LNCAP (cell line): ENCODE results near the gene EEFSEC.

Source experiments
- CTCF ChIP-seq: fragments of 450-650 bp; IDR thresholded peaks from 2 replicates; pipeline ENCODE4 v1.5.1; 2017; ENCODE audit warnings: mild to moderate bottlenecking

The EEFSEC gene

GRCh38 chr3:128173200-128173599, 19.9 kb downstream of the EEFSEC start:
- no peak for TF ChIP-seq CTCF

GRCh38 chr3:128173849-128174248, 20.6 kb downstream of the EEFSEC start:
- TF ChIP-seq CTCF: no peak

GRCh38 chr3:128174675-128175590, 21.7 kb downstream of the EEFSEC start:
- TF ChIP-seq CTCF: no peak

GRCh38 chr3:128175768-128176167, 22.5 kb downstream of the EEFSEC start:
- no peak for TF ChIP-seq CTCF

- TF ChIP-seq CTCF: no peak
Measured at GRCh38 chr3:128176276-128176833, 23.1 kb downstream of the EEFSEC start.

GRCh38 chr3:128177865-128178264, 24.6 kb downstream of the EEFSEC start:
- no peak for TF ChIP-seq CTCF

GRCh38 chr3:128178782-128179483, 25.7 kb downstream of the EEFSEC start:
- TF ChIP-seq CTCF: no peak
